DMS53 treated with DMSO at 0.1 percent for 48 hours (cell line): ENCODE data around the gene ATP5MC3.
A peak's percentile ranks its signal among the peaks of the same experiment; 100 is the strongest.
"Not testable (repeated sequence)": the region's sequence is repeated elsewhere in the genome, so short reads cannot be mapped to it uniquely, and the experiment has no call there.

Experiments used
- DNase-seq: peaks from one replicate; lab custom pipeline; 2025; ENCODE audit not compliant: unreplicated experiment; lab: John Stamatoyannopoulos, UW

The ATP5MC3 gene

GRCh38 chr2:175181104-175181876 is at the start of gene ATP5MC3:
Gene ATP5MC3 (minus strand): TSS chr2:175181710. CDS start chr2:175181393, 317 bp downstream.
- DNase-seq, result peak; percentile 96

- DNase-seq, result not testable (repeated sequence)
These were observed 47.1 kb upstream of the ATP5MC3 start for GRCh38 chr2:175228601-175229000.

- DNase-seq, result no peak
These were observed 46.7 kb upstream of the ATP5MC3 start for GRCh38 chr2:175228179-175228578.

- DNase-seq, result no peak
These were observed 45.9 kb upstream of the ATP5MC3 start for GRCh38 chr2:175227393-175227792.

- no peak for DNase-seq
These were observed 38.6 kb upstream of the ATP5MC3 start for GRCh38 chr2:175220075-175220474.

GRCh38 chr2:175218551-175218950 is 37.0 kb upstream of the ATP5MC3 start:
- no peak for DNase-seq

- DNase-seq, result no peak
These were observed 26.4 kb upstream of the ATP5MC3 start for GRCh38 chr2:175207741-175208438.

- DNase-seq, result no peak
These were observed 25.4 kb upstream of the ATP5MC3 start for GRCh38 chr2:175206866-175207265.

- no peak for DNase-seq
These were observed 24.0 kb upstream of the ATP5MC3 start for GRCh38 chr2:175205523-175205922.

- DNase-seq, result peak; percentile 51
These were observed 22.3 kb upstream of the ATP5MC3 start for GRCh38 chr2:175203621-175204496.

GRCh38 chr2:175195012-175195411 is 13.5 kb upstream of the ATP5MC3 start:
- peak; percentile 57 for DNase-seq

- no peak for DNase-seq
These were observed 7.3 kb upstream of the ATP5MC3 start for GRCh38 chr2:175188761-175189160.

- no peak for DNase-seq
These were observed 5.9 kb upstream of the ATP5MC3 start for GRCh38 chr2:175187378-175187777.

- no peak for DNase-seq
These were observed 2.2 kb upstream of the ATP5MC3 start for GRCh38 chr2:175183674-175184073.

GRCh38 chr2:175181877-175182308 is 383 bp upstream of the ATP5MC3 start:
- no peak for DNase-seq

- DNase-seq, result no peak
These were observed 808 bp downstream of the ATP5MC3 start for GRCh38 chr2:175180701-175181103.

GRCh38 chr2:175176624-175177023 is 4.9 kb downstream of the ATP5MC3 start:
- no peak for DNase-seq

GRCh38 chr2:175175896-175176295 is 5.6 kb downstream of the ATP5MC3 start:
- DNase-seq, result no peak

- DNase-seq, result no peak
These were observed 6.2 kb downstream of the ATP5MC3 start for GRCh38 chr2:175175320-175175719.

GRCh38 chr2:175170659-175171304 is 10.7 kb downstream of the ATP5MC3 start:
- no peak for DNase-seq

- DNase-seq, result no peak
These were observed 12.3 kb downstream of the ATP5MC3 start for GRCh38 chr2:175169191-175169590.
